Keratinocyte (primary cell): ENCODE data around the gene RAMACL. TPM values are rescaled to one million over a fixed set of nuclear protein-coding genes. Genes with fewer than 3 reads are reported as not detected.

Experiments
- DNase-seq: peaks from one replicate; pipeline ENCODE4 v3.0.0-alpha.2; 2011; ENCODE audit warnings: low read depth, missing footprints, low spot score
- FAIRE-seq: peaks from 2 replicates; lab custom pipeline; 2011; peaks lifted over from hg19 to GRCh38; lab: Jason Lieb, UNC
- H2AFZ ChIP-seq: 2 replicates; pipeline ENCODE4 v1.6.0; 2012; ENCODE audit warnings: low read length, control low read depth, inconsistent platforms; ENCODE audit not compliant: control insufficient read depth
- H3K27ac ChIP-seq: 2 replicates; pipeline ENCODE4 v1.5.1; 2011; ENCODE audit warnings: low read length; ENCODE audit not compliant: control insufficient read depth, insufficient read depth
- H3K27me3 ChIP-seq: 3 replicates; pipeline ENCODE4 v1.6.0; 2011; ENCODE audit warnings: low read length; ENCODE audit not compliant: control insufficient read depth, insufficient read depth; ENCODE audit errors: extremely low read depth
- H3K36me3 ChIP-seq, 2 experiments: 2 replicates in 1 of 2; 3 replicates in 1 of 2; pipeline ENCODE4 v1.5.1; 2011; ENCODE audit warnings: low read length in 2 of 2, mild to moderate bottlenecking in 1 of 2; ENCODE audit not compliant: control insufficient read depth in 2 of 2, insufficient read depth in 2 of 2; ENCODE audit errors: extremely low read depth in 1 of 2
- H3K4me1 ChIP-seq: 3 replicates; pipeline ENCODE4 v1.5.1; 2011; ENCODE audit warnings: low read length; ENCODE audit not compliant: control insufficient read depth, insufficient read depth; ENCODE audit errors: extremely low read depth
- H3K4me2 ChIP-seq: 3 replicates; pipeline ENCODE4 v1.6.0; 2011; ENCODE audit warnings: low read depth, low read length; ENCODE audit not compliant: control insufficient read depth, insufficient read depth; ENCODE audit errors: extremely low read depth
- H3K4me3 ChIP-seq, 3 experiments: fragments of 200-600 bp in 1 of 3; sonication (generic) in 1 of 3; 2 replicates in 2 of 3; 3 replicates in 1 of 3; pipeline ENCODE4 v1.5.1; 2011 to 2016; ENCODE audit warnings: low read length in 3 of 3, mild to moderate bottlenecking in 3 of 3, control low read depth in 2 of 3, inconsistent platforms in 1 of 3, low read depth in 1 of 3, mixed read lengths in 1 of 3, mixed run types in 1 of 3, moderate library complexity in 1 of 3; ENCODE audit not compliant: control insufficient read depth in 2 of 3, insufficient read depth in 2 of 3; ENCODE audit errors: extremely low read depth in 1 of 3
- H3K79me2 ChIP-seq: 2 replicates; pipeline ENCODE4 v1.6.0; 2012; ENCODE audit warnings: low read length; ENCODE audit not compliant: control insufficient read depth, insufficient read depth
- H3K9ac ChIP-seq: 3 replicates; pipeline ENCODE4 v1.6.0; 2011; ENCODE audit warnings: low read length; ENCODE audit not compliant: control insufficient read depth, insufficient read depth; ENCODE audit errors: extremely low read depth
- H3K9me1 ChIP-seq: 3 replicates; pipeline ENCODE4 v1.6.0; 2011; ENCODE audit warnings: low read length; ENCODE audit not compliant: control insufficient read depth, insufficient read depth; ENCODE audit errors: extremely low read depth
- H3K9me3 ChIP-seq: 2 replicates; pipeline ENCODE4 v1.5.1; 2012; ENCODE audit warnings: low read depth, low read length; ENCODE audit not compliant: control insufficient read depth
- H4K20me1 ChIP-seq: 3 replicates; pipeline ENCODE4 v1.6.0; 2011; ENCODE audit warnings: low read length; ENCODE audit not compliant: control insufficient read depth, insufficient read depth; ENCODE audit errors: extremely low read depth
- CTCF ChIP-seq, 3 experiments: IDR thresholded peaks in 1 of 3; conservative IDR thresholded peaks in 1 of 3; optimal IDR thresholded peaks in 1 of 3; 2 replicates in 2 of 3; 3 replicates in 1 of 3; pipeline versions ENCODE3 to v1.5.1; 2011; ENCODE audit warnings: low read length in 3 of 3, mild to moderate bottlenecking in 3 of 3, moderate library complexity in 2 of 3, control low read depth in 1 of 3, inconsistent platforms in 1 of 3; ENCODE audit not compliant: insufficient read depth in 2 of 3; ENCODE audit errors: extremely low read depth in 1 of 3
- EZH2 ChIP-seq: IDR thresholded peaks from one replicate; pipeline ENCODE4 v1.6.1; 2012; ENCODE audit warnings: inconsistent platforms, mild to moderate bottlenecking, low read length, moderate library complexity
- dilution Hi-C: fragments of 300-500 bp; cut with MboI; formaldehyde crosslinking; loops from one replicate; pipeline ENCODE4 v1.7.0; 2020; ENCODE audit warnings: low sequenced_read_pairs; ENCODE audit not compliant: extremely low pct_ligation_motif_present
- polyA plus RNA-seq, 5 experiments: library from polyadenylated mRNA; depleted of rRNA in 3 of 5; stranded (reverse) in 3 of 5; stranded (forward) in 1 of 5; unstranded in 1 of 5; fragments of >200 nt; gene quantifications; 1 replicate in 1 of 5; 2 replicates in 3 of 5; 3 replicates in 1 of 5; pipeline versions ENCODE4 v1.2.1 to v1.2.3, GENCODE V29; 2011 to 2012; ENCODE audit warnings: missing spikeins in 2 of 5, low read depth in 1 of 5, low replicate concordance in 1 of 5

RAMACL gene
- polyA plus RNA-seq, 1 donor (not counting 4 experiments of a cell fraction or from before 2014, with no cell fraction given), result 5.3 TPM

GRCh38 chr6:166604911-166605310 is 18.4 kb upstream of the RAMACL start:
- no peak for FAIRE-seq
- no peaks in the 10 kb centered on the region for H3K4me1 ChIP-seq
- dilution Hi-C loops, result no loop called here
- DNase-seq, result no peak
- TF ChIP-seq EZH2 (no peak), CTCF (optimal IDR thresholded peaks at IDR 0.05 in 1 of 3, IDR thresholded peaks at IDR 0.05 in 1 of 3, conservative IDR thresholded peaks at IDR 0.05 in 1 of 3; ENCODE audit: extremely low read depth in 1 of 3, insufficient read depth in 2 of 3, low read length in 3 of 3) (no peak)
- no peaks in the 10 kb centered on the region for H3K9me1 ChIP-seq
- no peak overlapping the region for H3K9ac ChIP-seq
- no peak overlapping the region for H3K27ac ChIP-seq
- no peaks in the 10 kb centered on the region for H3K36me3 ChIP-seq
- no peak overlapping the region for H3K4me3 ChIP-seq
- H3K9me3 ChIP-seq, result no peaks in the 10 kb centered on the region
- H2AFZ ChIP-seq, result no peak overlapping the region
- peaks cover 2% of the 10 kb centered on the region for H3K79me2 ChIP-seq
- no peaks in the 10 kb centered on the region for H4K20me1 ChIP-seq
- H3K27me3 ChIP-seq, result peaks cover 3% of the 10 kb centered on the region
- no peak overlapping the region for H3K4me2 ChIP-seq

GRCh38 chr6:166604328-166604727 is 17.9 kb upstream of the RAMACL start:
- no peak for FAIRE-seq
- dilution Hi-C loops, result no loop called here

More at GRCh38 chr6:166604328-166604727, 17.9 kb upstream of the RAMACL start:
- H3K27ac ChIP-seq, result no peak overlapping the region
- peaks cover 2% of the 10 kb centered on the region for H3K79me2 ChIP-seq
- H3K9me1 ChIP-seq, result no peaks in the 10 kb centered on the region
- no peak overlapping the region for H3K4me2 ChIP-seq
- DNase-seq, result no peak
- H2AFZ ChIP-seq, result no peak overlapping the region
- no peaks in the 10 kb centered on the region for H4K20me1 ChIP-seq
- no peaks in the 10 kb centered on the region for H3K9me3 ChIP-seq
- H3K4me3 ChIP-seq, result no peak overlapping the region
- H3K4me1 ChIP-seq, result no peaks in the 10 kb centered on the region
- H3K36me3 ChIP-seq, result no peaks in the 10 kb centered on the region
- no peak overlapping the region for H3K9ac ChIP-seq
- TF ChIP-seq CTCF (optimal IDR thresholded peaks at IDR 0.05 in 1 of 3, IDR thresholded peaks at IDR 0.05 in 1 of 3, conservative IDR thresholded peaks at IDR 0.05 in 1 of 3; ENCODE audit: extremely low read depth in 1 of 3, insufficient read depth in 2 of 3, low read length in 3 of 3), result no peak
- TF ChIP-seq EZH2, result no peak
- H3K27me3 ChIP-seq, result peaks cover 3% of the 10 kb centered on the region
